SIG-M5 (cell line): ENCODE data around the gene MRC2.

ENCODE experiments used
- DNase-seq: peaks from one replicate; lab custom pipeline; 2025; lab: John Stamatoyannopoulos, UW

Gene MRC2

GRCh38 chr17:62631936-62632924 lies 4.8 kb downstream of the MRC2 start:
- no peak for DNase-seq

GRCh38 chr17:62637809-62638208 lies 10.3 kb downstream of the MRC2 start:
- no peak for DNase-seq

DNA sequence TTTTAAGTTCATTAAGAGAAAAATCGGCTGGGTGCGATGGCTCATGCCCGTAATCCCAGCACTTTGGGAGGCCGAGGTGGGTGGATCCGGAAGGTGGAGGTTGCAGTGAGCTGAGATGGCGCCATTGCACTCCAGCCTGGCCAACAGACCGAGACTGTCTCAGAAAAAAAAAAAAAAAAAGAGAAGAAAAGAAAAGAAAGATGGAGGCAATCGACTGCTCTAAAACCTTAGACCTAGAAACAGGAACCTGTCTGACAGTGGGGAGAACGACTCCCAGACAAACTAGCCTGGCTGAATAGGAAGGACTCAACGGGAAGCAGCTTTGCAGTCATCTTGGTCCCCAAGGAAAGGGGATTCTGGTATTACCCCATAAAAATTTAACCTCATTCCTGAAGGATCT lies 13.7 kb downstream of the MRC2 start:
- no peak for DNase-seq

GRCh38 chr17:62641951-62642350 lies 14.5 kb downstream of the MRC2 start:
- DNase-seq, result no peak

GRCh38 chr17:62643496-62643895 lies 16.0 kb downstream of the MRC2 start:
- no peak for DNase-seq

DNA sequence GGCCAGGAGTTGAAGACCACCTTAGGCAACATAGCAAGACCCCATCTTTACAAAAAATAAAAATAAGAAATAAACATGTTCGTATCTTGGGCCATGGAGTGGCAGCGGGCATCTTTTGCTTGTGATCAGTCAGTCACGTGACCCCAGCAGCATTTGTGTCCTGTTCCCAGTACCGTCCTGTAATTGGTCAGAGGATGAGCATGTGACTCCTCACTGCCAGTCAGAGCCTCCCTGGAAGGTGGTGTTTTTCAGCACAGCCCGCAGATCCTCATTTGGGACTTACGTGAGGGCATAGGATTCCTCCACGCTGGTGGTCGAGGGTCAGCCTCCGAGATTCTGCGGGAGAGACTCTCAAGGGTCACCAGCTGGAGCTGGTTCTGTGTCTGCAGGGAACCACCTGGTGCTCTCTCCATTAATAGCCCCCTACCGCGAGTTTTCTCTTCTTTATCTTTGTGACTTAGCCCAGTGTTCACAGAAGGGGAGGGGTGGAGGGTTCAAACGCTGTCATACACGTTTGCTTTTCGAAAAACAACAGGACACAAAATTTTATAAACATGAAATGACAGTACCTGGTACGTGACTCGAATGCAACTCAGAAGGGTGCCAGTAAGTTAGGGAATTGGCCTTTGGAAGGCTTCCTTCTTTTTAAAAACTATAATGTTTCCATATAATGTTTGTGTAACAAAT lies 17.2 kb downstream of the MRC2 start:
- DNase-seq, result no peak

- DNase-seq, result no peak
Observed at GRCh38 chr17:62648251-62648955, 20.9 kb downstream of the MRC2 start.

DNA sequence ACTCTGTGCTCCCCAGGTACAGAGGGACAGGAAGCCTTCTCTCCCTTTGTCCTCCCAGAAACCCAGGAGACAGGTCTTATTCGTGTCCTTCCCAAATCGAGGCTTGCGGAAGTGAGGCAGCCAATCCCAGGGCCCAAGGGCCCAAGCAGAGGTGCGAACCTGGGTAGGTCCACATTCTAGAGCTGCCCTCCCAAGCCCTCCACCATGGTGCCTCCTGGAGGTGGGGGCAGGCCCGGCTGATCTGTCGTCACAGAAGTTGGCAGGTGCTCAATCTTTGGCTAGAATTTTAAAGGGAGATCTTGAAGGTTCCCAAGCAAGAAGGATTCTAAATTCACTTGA lies 21.5 kb downstream of the MRC2 start:
- no peak for DNase-seq

- DNase-seq, result no peak
Observed at GRCh38 chr17:62649570-62649969, 22.1 kb downstream of the MRC2 start.

DNA sequence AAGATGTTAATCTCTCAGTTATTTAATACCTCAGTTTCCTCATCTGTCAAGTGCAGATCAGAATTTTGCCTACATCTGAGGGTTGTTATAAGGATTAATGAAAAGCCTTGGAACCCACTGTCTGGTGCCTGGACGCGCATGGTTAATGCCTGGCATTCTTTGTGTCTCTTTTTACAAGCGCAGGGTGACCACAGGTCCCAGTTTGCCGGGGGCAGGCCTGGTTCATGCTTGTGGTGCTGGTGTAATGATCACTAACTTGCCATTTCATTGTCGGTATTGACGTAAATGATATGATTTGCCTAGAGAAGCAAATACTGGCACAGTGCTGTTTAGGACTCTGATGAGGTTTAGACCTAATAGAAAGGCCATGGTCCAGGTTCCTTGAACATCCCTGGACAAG lies 23.1 kb downstream of the MRC2 start:
- DNase-seq, result no peak

DNA sequence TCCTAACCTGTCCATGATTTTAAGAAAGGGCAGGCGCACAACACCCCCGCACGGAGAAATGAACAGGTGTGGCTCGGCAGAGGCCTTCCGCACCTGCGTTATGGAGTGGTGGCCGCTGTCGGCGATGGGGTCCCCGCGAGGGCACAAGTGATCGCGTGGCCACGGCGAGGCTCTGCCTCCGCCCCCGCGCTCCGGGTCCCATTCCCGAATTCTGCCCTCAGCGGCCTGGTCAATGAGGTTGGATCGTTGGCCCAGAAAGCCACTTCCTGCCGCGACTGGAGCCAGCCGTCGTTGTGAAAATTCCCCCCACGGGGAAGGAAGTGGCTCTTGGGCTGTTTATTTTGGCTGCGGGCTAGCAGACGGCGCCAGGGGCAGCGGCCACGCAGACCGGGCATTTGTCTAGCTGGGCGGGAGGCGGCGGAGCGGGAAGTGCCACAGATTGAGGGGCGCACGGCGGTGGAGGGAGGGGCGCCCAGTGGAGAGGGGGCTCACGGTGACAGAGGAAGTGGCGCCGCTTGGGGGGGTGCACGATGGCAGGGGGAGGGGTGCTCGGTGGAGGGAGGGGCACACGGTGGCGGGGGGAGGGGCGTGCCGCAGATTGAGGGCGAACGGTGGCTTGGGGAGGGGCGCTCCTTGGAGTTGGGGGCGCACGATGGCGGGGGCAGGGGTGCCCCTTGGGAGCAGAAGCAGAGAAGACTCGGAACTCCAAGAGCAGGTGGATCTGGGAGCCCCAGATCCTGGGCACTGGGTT lies 25.0 kb downstream of the MRC2 start:
- DNase-seq, result no peak

- no peak for DNase-seq
Observed at GRCh38 chr17:62653002-62653825, 25.7 kb downstream of the MRC2 start.

DNA sequence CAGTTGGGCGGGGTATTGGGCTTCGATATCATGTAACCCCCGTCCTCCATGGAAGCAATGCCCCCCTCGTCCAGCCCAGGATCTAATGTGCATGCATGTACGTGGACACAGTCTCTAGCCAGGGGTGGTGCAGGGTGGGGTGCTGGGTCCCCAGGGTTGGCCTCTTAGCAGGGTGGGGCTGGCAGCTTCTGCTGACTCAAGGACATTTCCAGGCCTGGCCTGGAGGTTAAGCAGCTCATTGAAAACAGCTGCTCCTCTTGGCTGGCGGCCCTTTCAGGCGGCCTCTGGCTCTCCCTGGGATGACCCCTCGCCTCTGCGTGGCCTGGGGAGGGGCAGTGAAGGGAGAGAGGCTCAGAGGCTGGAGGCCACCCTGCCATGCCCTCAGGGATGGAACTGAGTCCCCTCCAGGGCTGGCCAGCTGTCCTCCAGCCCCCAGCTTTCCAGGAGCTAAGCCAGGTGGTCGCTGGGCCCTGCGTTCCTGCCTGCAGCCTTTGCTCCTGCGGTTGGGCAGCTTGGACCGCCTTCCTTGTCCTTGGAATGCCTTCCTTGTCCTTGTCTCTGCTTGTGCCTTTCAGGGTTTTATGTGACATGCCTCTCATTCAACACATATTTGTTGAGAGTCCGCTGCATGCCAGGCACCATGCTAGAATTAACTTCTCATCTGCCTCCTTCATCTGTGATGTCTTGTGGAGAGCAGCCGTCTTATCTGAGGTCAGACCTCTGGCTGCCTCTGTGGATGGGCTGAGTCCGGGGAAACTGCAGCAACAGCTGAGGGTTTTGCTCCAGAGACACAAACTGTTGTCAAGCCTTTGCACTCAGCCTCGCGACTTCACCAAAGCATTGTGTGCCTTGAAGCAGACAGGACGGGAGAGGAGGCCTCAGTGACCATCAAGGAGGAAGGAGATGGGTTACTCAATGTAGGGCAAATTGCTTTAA lies 26.6 kb downstream of the MRC2 start:
- no peak for DNase-seq

GRCh38 chr17:62655656-62656055 lies 28.2 kb downstream of the MRC2 start:
- no peak for DNase-seq

DNA sequence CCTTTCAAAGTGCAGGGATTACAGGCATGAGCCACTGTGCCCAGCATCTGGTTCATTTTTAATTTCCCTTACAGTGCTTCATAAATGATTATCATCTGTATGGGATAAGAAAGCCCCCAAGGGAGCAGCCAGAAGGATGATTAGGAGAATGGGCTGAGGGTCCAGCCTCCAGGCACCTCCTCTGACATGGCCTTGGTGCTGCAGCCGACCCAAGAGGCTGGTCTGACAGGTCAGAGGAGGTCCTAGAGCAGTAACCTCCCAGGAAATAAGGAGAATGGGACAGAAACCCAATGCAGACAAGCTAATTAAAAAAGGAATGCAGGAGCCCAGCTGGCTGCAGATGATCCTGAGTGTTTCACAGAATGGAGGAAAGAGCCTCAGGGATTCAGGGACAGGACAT lies 29.0 kb downstream of the MRC2 start:
- DNase-seq, result no peak

DNA sequence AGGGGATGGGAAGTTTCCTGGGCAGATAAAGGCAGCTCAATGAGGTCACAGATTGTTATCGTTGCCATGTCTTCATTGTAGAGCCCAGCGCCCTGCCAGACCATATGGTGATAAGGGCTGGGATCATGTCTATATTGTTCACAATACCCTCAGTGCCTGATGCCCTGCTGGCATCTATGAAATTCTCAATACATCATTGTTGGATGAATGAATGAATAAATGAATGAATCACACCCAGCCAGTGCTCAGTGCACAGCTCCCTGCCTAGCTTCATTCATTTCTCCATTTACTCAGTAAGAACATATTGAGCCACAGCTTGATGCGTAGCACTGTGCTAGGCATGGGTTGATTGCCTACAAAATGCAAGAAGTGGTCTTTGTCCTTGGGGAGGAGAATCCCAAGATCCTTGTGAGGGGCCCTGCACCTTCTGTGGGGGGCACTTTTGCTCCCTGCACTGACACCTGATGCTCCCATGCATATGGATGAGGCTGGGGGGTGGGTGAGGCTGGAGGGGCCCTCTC lies 29.7 kb downstream of the MRC2 start:
- no peak for DNase-seq

DNA sequence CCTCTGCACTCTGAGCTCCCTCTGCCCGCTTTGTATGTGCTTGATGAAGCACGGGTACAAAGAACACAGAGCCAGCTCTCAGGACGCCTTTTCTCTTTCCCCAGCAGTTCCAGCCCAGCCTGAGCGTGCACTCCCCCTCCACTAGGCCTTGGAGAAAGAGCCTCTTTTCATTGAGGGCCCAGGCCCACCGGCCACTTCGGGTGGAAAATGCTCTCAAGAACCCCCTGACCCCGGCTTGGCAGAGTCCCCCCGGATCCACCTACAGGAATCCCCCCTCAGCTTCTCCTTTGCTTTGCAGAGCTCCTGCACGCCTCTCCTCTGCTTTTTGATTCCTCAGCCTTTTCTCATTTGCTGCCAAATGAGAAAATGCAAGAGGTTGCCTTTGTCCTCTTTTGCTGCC lies 30.2 kb downstream of the MRC2 start:
- DNase-seq, result no peak

DNA sequence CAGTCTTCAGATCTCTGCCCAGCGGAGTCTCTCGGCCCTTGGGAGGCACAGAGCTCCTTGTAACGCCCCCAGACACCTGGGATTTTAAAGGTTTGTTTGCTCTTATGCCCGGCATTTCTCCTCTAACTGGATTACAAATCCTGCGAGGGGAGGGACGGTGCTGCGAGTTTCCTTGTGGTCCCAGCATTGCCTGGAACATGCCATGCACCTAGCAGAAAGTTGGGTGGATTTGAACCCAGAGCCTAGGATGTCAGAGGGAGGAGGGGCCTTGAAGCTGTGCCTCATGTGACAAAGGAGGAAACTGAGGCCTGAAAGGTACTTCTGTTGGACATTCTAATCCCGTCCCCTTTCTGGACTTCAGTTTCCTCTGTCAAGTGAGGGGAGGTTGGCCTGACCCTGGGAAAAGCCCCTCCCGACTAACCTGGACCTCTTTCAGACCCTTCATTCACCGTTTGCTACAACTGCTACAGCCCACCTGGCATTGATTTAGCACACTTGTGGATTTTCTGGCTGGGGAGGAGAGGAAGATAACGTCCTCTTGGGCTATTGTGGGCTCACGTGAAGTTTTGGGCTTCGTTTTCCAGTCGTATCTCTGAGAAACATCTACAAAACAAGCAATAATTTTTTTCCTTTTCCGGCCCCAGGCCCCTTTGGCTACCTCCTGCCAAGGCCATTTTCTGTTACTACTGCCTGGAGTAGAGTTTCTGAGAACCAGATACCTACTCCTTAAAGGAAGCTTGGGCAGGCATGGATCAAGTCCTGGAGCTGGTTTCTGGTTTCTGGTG lies 30.9 kb downstream of the MRC2 start:
- DNase-seq, result no peak

- DNase-seq, result no peak
Observed at GRCh38 chr17:62660629-62661118, 33.2 kb downstream of the MRC2 start.
